Retina (tissue), 1 donor: ENCODE measurements around the gene MBD4.
"Not testable (repeated sequence)": the region's sequence is repeated elsewhere in the genome, so short reads cannot be mapped to it uniquely, and the experiment has no call there.

Experiments
- DNase-seq: peaks from one replicate; pipeline ENCODE4 v3.0.0-alpha.2; 2016

MBD4 gene

DNA sequence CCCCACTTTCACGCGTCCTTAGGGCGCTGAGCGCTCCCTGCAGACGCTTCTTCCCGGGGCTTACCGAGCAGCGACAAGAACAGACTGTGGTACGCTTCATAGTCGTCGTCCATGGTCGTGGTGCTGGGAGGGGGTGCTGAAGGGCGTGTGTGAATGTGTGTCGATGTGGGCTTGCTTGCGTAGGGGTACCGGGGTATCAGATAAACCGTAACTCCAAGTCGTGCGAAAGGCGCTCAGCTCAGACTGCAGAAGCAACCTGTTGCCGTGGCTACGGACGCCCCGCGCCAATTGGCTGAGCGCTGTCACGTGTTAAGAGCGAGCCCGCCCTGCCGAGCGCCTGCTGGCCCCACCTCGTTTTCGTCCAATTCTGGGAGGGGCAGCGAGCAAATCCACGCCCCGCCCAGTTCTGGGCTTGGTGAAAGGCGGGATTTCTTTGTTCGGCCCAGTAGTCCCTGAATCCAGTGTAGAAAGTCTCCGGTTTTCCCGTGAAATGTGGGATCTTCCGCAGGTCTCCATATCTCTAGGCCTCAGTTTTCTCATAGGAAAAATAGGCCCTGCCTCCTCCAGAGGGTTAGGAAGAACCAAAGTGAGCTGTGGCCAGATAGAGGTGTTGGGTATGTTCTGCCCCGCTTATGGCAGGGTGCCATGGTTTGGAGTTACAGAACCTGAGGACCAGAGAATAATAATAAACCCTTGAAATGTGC is 11.2 kb downstream of the MBD4 start, which contains the start of gene EFCAB12:
EFCAB12 (minus strand) TSS at position 261 of the 704 bp plus-strand sequence; CDS start at position 113, 148 bp downstream.
- peak; percentile 95 for DNase-seq

DNA sequence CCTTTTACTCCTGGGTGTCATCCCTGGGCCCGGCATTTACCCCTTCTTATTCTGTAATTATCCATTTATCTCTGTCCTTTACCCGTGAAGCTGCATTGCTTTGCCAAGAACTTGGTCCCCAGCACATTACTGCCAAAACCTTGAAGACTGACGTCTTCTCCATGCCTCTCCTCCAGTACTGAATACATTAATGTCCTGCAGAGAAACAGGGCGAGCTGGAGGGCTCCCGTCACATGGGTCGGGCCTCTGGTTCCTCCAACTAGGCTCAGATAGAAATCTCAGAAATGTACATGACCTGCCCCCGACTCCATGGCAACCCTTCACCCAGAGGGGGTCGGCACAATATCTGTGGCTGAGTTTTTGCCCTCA is 11.8 kb downstream of the MBD4 start:
- no peak for DNase-seq

DNA sequence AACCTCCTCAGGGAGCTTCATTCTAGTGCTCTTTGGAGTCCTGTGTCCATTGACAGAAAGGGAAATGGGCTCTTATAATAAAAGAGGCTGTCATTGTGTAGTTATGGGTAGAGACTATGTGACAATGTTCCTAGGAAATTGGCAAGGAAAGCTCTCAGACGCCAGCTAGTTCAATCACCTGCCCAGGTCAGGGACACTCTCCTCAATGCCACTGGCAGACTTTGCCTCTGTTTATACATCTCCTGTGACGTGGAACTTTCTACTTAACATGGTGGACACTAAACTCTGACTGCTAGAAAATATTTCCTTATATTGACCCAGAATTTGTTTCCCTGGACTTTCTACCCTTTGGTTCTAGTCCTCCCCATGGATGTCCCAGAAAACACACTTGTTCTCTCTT is 14.1 kb downstream of the MBD4 start:
- no peak for DNase-seq

DNA sequence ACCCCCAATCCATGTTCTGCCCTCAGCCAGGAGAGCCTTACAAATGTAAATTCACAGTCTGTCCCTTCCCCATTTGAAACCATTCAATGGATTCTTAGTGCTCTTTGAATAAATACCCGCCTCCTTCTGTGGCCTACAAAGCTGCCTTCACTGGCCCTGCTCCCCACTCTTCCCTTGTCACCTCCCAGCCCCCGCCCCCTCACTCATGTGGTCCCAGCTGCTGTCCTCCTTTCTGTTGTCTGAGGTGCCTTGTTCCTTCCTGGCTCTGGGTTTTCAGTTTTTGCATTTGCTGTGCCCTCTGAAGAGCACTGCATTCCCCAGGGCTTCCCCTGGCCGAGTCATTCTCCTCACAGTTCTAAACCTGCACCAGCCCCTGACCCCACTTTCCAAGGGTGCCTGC is 14.5 kb downstream of the MBD4 start:
- no peak for DNase-seq

DNA sequence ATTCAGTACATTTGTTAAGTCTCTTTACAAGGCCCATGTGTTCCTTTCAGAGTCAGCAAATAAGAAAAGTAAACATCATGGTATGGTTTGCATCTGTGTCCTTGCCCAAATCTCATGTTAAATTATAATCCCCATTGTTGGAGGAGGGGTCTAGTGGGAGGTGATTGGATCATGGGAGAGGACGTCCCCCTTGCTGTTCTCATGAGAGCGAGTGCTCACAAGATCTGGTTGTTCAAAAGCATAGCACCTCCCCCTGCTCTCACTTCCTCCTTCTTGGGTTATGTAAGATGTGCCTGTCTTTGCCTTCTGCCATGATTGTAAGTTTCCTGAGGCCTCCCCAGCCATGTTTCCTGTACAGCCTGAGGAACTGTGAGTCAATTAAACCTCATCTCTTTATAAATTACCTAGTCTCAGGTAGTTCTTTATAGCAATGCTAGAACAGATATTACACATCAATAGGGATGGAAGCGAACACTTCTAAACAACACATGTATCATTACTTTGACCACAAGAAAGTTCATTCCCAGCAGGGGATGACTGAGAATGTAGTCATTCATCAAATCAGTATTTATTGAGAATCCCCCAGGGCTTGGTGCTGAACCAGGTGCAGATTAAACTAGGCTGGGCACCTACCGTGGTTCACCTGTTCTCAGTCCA is 15.4 kb downstream of the MBD4 start:
- no peak for DNase-seq

DNA sequence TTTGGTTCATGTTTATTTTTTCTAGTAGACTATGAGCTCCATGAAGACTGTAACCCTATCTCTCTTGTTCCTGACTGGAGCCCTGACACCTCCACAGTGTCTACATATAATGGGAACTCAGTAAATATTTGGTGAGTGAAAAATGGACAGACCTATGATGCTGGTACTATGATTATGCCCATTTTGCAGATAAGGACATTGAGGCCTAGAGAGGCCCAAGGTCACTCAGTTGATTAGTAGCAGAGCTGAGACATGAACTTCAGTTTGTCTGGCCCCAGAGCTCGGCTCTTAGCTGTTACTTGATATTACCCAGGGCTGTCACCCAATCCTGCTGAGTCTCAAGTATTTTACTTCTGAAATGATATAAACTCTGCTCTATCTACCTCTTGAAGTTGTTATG is 16.9 kb downstream of the MBD4 start:
- no peak for DNase-seq

DNA sequence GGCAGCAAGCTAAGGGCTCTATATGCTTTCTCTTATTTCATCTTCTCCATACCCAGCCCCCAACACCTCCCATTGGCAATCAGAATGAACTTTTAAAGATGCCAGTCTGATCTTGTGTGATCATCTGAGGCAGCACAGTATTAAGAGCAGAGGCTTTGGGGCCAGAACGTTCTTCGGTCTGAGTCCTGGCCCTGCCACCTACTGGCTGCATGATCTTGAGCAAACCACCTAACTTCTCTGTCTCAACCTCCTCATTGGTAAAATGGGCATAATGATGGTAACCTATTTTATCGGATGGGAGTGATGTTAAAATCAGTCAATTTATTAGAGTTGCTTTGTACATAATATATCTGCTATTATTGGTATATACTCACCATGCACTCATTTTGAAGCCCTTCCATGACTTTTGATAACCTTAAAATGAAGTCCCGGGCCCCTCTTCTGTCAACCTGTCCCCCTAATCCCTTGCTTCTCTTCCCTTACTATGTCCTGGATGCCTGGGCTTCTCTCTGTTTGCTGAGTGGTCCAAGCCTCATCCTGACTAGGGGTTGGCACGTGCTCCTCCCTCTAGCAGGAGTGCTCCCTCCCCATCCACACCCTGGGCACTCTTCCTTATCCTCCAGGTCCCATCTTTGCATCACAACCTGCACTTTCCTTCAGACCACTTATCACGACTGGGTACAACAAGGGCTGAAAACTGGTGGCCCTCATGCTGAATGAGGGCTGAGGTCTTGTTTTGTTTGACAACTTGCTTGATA is 17.6 kb downstream of the MBD4 start:
- DNase-seq, result no peak

DNA sequence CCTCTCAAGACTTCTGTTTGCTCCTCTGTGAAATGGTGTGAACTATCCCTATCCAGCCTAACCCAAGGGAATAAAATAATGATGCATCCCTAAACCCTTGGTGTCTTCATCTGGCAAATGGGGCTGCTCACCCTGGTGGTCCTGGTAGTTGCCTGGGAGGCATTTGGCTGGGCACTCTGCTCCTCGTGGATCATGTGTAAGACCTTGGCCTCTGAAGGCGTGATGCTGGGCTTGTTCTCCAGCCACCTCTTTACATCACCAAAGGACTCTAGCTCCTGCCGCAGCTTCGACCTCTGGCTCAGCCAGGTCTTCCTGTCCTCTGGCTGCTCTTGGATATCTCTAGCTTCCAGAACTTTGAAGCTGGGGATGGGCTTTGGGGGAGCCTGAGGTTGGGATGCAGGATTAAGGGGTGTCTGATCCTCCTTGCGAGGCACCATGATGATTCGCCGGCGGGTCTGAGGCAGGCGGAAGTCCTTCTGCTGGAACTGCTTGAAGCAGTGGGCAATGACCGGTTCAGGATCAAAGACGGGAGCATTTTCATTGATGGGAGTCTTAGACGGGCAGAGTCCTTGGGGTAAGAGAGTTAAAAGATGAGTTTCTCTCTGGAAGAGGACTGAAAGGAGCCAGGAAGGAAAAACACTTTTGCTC is 18.4 kb downstream of the MBD4 start:
- no peak for DNase-seq

DNA sequence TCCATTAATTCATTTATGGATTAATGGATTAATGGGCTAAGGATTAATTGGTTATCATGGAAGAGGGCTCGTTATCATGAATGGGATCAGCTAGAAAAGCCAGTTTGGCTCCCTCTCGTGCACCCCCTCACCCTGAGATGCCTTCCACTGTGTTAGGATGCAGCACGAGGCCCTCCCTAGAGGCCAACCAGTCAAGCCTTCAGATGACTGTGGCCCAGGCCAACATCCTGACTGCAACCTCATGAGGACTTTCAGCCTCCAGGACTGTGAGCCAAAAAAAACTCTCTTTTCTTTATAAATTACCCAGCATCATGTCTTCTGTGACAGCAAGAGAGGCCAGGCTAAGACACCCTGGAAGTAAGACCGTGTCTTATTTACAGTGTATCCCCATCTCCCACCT is 20.3 kb downstream of the MBD4 start:
- no peak for DNase-seq

DNA sequence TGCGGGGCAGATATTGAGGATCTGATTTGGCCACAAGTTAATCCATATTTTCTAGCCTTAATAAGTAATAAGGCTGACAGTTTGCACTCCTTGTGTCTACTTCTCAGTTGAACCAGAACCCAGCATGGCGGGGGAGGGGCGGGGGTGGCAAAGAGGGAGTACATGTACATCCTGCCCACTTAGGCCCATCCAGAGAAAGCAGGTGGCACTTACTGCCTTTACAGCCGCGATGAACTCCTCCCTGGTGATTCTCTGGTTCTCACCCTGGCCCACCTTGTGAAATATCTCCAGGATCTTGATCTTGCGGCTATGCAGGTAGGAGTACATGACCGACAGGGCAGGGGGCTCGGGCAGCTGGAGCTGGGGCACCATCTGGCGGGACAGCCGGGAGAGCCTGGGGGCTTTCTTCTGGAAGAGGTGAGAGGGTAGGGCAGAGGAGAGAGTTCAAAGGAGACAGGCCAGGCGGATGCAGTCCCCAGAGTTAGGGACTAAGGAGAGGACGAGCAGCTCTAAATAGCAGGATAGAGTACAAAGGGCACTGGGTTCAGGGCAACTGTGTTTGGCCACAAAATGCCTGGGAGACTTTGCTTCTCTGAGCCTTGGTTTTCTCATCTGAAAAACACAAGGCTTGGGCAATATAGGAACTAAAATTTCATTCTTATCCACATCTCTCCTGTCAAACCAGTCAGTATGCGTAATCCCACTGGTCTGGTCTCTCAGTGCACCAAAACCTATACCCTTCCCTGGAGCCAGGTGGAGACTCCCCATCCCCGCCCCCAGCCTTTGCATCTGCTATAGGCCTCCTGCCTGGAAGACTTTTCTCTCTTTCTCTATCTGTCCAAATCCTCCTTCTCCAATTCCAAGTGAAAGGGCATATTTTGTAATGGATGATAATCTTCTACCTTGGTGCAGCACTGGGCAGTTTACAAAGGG is 21.4 kb downstream of the MBD4 start:
- no peak for DNase-seq

DNA sequence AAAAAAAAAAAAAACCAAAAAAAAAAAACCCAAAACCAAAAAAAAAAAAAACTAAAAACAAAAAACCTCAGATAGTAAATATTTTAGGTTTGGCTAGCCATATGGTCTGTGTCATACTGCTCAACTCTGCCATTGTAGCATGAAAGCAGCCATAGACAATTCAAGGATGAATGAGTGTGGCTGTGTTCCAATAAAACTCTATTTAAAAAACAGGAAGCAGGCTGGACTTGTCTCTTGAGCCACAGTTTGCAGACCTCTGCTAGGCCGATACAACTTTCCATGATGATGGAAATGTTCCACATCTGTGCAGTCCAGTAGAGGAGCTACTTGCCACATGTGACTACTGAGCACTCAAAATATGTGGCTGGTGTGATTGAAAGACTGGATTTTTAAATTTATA is 22.4 kb downstream of the MBD4 start:
- DNase-seq, result no peak

DNA sequence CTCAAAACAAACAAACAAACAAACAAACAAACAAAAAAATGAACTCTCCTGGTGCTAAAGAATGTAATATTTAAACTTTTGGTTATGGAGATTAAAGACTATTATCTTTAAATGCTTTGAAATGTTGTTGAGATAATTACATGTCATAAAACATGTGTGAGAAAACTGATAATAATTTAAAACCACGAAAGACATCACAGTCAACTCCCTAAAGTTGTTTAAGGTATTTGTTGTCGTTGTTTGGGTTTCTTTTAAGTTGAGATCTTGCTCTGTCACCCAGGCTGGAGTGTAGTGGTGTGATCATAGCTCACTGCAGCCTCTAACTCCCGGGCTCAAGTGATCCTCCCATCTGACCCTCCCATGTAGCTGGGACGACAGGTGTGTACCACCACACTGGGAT is 23.3 kb downstream of the MBD4 start:
- DNase-seq, result no peak

DNA sequence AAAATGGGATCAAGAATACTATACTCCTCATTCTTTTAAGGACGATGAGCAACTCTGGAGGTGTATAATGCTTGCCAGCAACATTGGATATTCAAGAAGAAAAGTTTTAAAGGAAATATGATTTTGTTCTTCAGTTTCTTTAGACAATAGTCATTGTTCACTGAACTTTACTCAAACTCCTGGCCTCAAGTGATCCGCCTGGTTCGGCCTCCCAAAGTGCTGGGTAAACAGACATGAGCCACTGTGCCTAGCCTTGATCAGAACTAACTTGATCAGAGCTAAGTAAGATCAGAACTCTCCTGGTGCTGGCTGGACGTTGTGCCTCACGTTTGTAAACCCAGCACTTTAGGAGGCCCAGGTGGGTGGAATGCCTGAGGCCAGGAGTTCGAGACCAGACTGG is 23.9 kb downstream of the MBD4 start:
- DNase-seq, result no peak

DNA sequence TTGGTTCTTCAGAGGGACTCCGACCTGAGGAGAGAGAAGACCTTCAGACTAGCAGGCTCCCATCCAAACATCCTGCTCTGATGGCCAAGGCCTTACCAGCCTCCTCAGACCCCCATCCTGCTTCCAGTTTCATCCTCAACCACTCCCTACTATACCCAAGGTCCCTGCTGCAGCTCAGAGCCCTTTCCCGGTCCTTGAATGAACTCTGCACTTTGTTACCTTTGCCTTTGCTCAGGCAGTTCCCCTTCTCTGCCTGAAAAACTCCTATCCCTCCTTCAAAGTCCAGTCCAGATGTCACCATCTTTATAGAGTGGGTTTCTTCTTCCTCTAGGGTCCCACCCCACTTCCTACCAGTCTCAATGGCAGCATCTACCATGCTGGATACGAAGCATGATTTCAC is 24.4 kb downstream of the MBD4 start:
- DNase-seq, result no peak

DNA sequence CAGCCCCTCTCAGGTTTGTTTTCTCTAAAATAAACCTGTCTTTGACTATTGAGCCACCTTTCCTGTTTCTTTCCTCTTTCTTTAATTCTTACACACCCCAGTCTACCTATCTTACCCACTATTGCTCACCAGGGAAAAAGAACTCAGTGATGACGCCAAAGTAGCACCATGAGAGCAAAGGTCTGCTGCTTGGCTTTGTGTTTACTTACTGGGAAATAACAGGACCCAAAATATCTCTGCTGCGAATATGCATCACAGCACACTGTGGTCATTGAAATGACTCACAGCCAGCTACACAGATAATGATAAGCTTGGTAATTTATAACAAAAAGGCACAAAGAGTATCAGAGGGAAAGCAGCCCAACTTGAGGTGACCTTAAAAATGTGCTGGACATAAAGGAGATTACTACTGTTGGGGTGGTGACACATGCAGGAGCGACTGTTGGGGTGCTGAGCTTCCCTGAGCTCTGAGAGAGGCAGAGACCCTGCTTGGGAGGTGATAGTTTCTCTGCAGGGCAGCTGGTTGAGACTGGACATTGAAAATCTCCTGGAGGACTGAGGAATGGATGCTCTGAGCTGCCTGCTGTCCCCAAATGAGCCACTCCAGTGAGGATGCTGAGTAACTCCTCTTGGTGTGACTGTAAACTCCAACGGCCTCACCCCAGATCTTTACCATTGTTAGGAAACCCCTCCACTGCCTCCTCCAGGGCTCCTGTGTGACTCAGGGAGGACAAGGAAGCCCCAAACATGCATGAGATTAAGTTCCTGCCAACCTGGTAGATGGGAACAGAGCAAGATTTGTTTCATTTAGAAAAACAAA is 25.9 kb downstream of the MBD4 start:
- DNase-seq, result no peak

DNA sequence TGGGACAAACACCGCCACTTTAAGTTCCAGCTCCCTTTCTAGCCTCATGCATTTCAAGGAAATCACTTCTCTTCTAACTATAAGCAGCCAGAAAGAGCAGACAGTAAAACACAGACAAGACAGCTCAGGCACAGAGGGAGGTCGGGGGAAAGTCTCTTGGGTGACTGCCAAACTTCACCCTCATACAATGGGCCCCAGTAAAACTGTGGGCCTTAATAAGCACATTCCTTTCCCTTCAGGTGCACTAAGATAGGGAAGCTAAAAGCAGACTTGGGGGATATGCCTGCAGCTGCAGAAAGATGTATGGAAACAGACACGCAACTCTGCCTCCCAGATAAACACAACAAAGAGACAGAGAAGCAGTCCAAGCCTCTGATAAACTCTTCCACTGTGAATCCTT is 26.5 kb downstream of the MBD4 start:
- DNase-seq, result not testable (repeated sequence)

DNA sequence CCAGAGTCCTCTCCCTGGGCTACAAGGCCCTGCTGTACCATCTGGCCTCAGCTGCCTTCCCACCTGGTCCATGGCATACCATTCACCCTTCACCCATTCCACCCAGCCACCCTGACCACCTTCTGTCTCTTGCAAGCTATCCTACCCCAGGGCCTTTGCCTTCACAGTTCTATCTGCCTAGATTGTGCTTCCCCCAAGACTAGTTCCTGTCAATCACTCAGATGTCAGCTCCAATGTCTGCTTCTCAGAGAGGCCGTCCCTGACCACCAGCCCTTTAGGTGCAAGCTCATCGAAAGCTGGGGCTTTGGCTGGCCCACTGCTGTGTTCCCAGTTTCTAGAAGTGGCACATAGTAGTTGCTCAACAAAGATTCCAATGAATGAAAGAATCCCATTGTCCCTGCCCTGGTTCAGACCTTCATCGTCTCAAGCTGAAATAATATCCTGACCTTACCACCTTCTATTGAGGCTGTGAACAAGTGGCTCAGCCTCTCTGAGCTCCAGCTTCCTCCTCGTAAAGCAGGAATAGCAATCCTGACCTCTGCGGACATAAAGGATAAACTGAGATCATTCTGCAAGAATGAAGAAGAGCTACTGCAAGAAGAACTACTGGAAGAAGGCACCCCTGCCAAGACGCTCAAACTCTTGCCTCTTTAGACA is 27.1 kb downstream of the MBD4 start:
- no peak for DNase-seq

DNA sequence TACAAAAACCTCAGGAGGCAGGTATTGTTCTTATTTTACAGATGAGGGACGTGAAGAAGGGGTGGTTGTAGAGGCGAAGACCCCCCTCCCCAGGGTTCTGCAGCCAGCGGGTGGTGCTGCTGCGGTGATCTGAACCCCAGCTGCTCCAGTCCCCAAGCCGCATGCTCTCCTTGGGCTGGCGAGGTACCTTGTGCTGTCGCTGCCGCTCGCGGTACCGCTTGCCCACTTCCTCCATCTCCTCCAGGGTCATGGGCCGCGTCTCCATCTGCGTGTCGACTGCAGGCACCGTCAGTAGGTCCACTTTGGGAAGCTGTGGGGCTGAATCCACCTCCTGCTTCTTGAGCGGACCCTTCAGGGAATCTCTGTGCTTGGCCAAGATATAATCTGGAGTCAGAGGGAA is 28.8 kb downstream of the MBD4 start:
- DNase-seq, result no peak

DNA sequence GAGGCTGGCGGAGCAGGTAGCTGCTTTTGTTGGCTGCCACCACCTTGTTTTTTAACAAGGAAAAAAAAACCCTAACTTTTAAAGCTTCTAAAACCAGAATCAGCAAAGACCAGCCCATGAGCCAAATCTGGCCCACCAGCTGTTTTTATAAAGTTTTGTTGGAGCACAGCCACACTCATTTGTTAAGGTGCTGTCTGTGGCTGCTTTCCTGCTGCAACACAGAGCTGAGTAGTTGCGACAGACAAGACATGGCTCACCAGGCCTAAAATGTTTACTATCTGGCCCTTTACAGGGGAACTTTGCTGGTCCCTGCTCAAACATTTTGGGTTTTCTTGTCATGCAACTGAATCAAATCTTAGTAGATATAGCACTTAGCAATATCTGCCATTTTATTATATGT is 30.2 kb downstream of the MBD4 start:
- DNase-seq, result no peak

DNA sequence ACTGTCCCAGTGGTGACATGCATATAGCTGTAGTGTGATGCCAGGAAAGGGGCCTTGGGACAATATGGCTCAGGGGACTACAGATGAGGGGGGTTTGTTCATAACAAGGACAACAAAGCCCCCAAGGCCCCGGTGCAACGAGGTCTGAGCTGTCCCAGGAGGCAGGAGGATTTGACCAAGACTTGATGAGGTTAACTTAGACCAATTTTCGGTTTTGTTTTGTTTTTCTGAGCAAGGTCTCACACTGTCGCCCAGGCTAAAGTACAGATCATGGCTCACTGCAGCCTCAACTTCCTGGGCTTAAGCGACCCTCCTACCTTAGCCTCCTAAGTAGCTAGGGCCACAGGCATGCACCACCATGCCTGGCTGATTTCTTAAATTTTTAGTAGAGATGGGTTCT is 35.1 kb downstream of the MBD4 start:
- DNase-seq, result no peak

DNA sequence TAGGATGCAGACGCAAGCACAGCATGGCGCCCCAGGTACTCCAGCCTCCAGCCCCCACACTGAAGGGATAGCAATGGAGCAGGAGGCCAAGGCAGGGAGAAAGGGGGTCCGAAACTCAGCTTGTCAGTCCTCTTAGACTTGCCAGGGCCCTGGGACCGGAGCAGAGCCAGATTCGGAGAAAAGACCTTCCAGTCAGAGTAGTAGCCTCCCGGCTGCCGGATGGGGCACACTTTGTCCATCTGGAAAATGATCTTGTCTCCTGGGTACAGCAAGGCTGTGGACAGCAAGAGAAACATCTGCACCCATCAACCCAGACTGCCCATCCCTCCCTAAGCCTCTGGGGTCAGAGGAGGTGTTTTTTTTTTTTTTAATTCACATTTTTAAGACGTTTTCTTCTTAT is 35.6 kb downstream of the MBD4 start:
- no peak for DNase-seq
